A549 (cell line): ENCODE data around the gene SMAD3. TPM values are rescaled to one million over a fixed set of nuclear protein-coding genes. Genes with fewer than 3 reads are reported as not detected.
A peak's percentile ranks its signal among the peaks of the same experiment; 100 is the strongest.

Source experiments
- ATAC-seq, 2 experiments: fragments of 200-7000 bp in 1 of 2; fragments of >200 bp in 1 of 2; cut with Nextera tagmentation in 1 of 2; cut with Tn5 transposase in 1 of 2; 3 replicates each; pipeline versions ENCODE4 v1.8.0 to v1.9.1; 2018 to 2020; ENCODE audit warnings: mild to moderate bottlenecking in 1 of 2, moderate library complexity in 1 of 2
- CTCF ChIA-PET: fragments of 300-600 bp; sonication (Branson Sonifier 250); formaldehyde crosslinking; extraction: SDS; loops from one replicate; lab custom pipeline; 2021; ENCODE audit warnings: antibody characterized with exemption, inconsistent platforms; lab: Yijun Ruan, JAX
- POLR2A ChIA-PET: fragments of 350-600 bp; formaldehyde crosslinking; extraction: SDS; loops from one replicate; lab custom pipeline; 2021; ENCODE audit warnings: antibody characterized with exemption, inconsistent platforms; lab: Yijun Ruan, JAX
- DNase-seq, 2 experiments: peaks; one replicate each; pipeline versions ENCODE4 v3.0.0 to v3.0.0-alpha.2; 2011 to 2016; ENCODE audit warnings: low read depth in 1 of 2, low spot score in 1 of 2
- FAIRE-seq: peaks from 2 replicates; lab custom pipeline; 2011; peaks lifted over from hg19 to GRCh38; lab: Jason Lieb, UNC
- H3K27ac ChIP-seq, 2 experiments: fragments of >200 bp; sonication (Bioruptor Twin); formaldehyde crosslinking; 3 replicates each; pipeline ENCODE4 v1.5.1; 2016 to 2017
- H3K4me1 ChIP-seq: fragments of >200 bp; sonication (Bioruptor Twin); formaldehyde crosslinking; 3 replicates; pipeline ENCODE4 v1.6.1; 2016
- H3K4me2 ChIP-seq: fragments of >200 bp; sonication (Bioruptor Twin); formaldehyde crosslinking; 3 replicates; pipeline ENCODE4 v1.6.1; 2016
- H3K4me3 ChIP-seq: fragments of >200 bp; sonication (Bioruptor Twin); formaldehyde crosslinking; 3 replicates; pipeline ENCODE4 v1.5.1; 2016
- H3K9me3 ChIP-seq: fragments of >200 bp; sonication (Bioruptor Twin); formaldehyde crosslinking; 3 replicates; pipeline ENCODE4 v1.6.1; 2016
- BCL3 ChIP-seq: fragments of >200 bp; sonication (Bioruptor Twin); formaldehyde crosslinking; IDR thresholded peaks from 3 replicates; pipeline ENCODE4 v1.6.1; 2016
- CHD2 ChIP-seq: fragments of 150-350 bp; IDR thresholded peaks from 2 replicates; pipeline ENCODE4 v1.6.1; 2014; ENCODE audit warnings: low read length; ENCODE audit not compliant: partially characterized antibody
- CTCF ChIP-seq: fragments of >200 bp; sonication (Bioruptor Twin); formaldehyde crosslinking; IDR thresholded peaks from 3 replicates; pipeline ENCODE4 v1.5.1; 2016
- EHF ChIP-seq: fragments of 250-450 bp; sonication (Bioruptor Pico); IDR thresholded peaks from 2 replicates; pipeline ENCODE4 v1.5.0; 2020; ENCODE audit warnings: mild to moderate bottlenecking
- HDAC2 ChIP-seq: fragments of 200-600 bp; sonication (generic); IDR thresholded peaks from 2 replicates; pipeline ENCODE4 v1.6.1; 2016
- JUN ChIP-seq, 2 experiments: fragments of >200 bp; sonication (Bioruptor Twin); formaldehyde crosslinking; IDR thresholded peaks; 2 replicates in 1 of 2; 3 replicates in 1 of 2; pipeline ENCODE4 v1.6.1; 2016 to 2017
- KDM1A ChIP-seq: fragments of 200-600 bp; sonication (generic); IDR thresholded peaks from 2 replicates; pipeline ENCODE4 v1.6.1; 2016; ENCODE audit warnings: low read depth, mild to moderate bottlenecking
- NFE2L2 ChIP-seq: fragments of 150-350 bp; conservative IDR thresholded peaks from 2 replicates; pipeline ENCODE4 v1.6.1; 2014; ENCODE audit warnings: low read length
- RCOR1 ChIP-seq: fragments of 150-350 bp; IDR thresholded peaks from 2 replicates; pipeline ENCODE4 v1.6.1; 2014; ENCODE audit warnings: antibody characterized with exemption, low read length, low read depth
- REST ChIP-seq: fragments of 200-600 bp; sonication (generic); IDR thresholded peaks from 2 replicates; pipeline ENCODE4 v1.6.1; 2016; ENCODE audit warnings: antibody characterized with exemption, mild to moderate bottlenecking, moderate library complexity
- ZC3H11A ChIP-seq: fragments of 450-650 bp; IDR thresholded peaks from 2 replicates; pipeline ENCODE4 v1.6.1; 2014; ENCODE audit warnings: antibody characterized with exemption, mild to moderate bottlenecking
- WGBS: methylation state at CpG from one replicate; pipeline ENCODE4 v1.1.6; 2017; ENCODE audit errors: missing lambda C conversion rate; 5-methylcytosine and 5-hydroxymethylcytosine counted together
- polyA plus RNA-seq, 4 experiments: library from polyadenylated mRNA; depleted of rRNA in 3 of 4; stranded (reverse); fragments of >200 nt; fragmentation: RNase III in 1 of 4; extraction: RNeasy Plus Mini Kit Qiagen cat#74134 plus additional on column Dnase treatment in 1 of 4; gene quantifications; 2 replicates in 3 of 4; 3 replicates in 1 of 4; pipeline ENCODE4 v1.2.3, GENCODE V29; 2011 to 2017
- TF ChIP-seq, protein P1 (sequence below): fragments of 250-450 bp; sonication (Bioruptor Pico); IDR thresholded peaks from 2 replicates; pipeline ENCODE4 v1.5.0; 2020; ENCODE audit warnings: low read depth, mild to moderate bottlenecking, moderate library complexity
- TF ChIP-seq, protein P2 (sequence below): fragments of 250-450 bp; sonication (Bioruptor Pico); IDR thresholded peaks from 2 replicates; pipeline ENCODE4 v1.5.0; 2021; ENCODE audit warnings: mild to moderate bottlenecking, moderate library complexity, borderline replicate concordance

Gene SMAD3
- polyA plus RNA-seq, 2 of the 4 experiments (the other 2 are of a cell fraction) = 74.6 to 77.2 TPM

DNA sequence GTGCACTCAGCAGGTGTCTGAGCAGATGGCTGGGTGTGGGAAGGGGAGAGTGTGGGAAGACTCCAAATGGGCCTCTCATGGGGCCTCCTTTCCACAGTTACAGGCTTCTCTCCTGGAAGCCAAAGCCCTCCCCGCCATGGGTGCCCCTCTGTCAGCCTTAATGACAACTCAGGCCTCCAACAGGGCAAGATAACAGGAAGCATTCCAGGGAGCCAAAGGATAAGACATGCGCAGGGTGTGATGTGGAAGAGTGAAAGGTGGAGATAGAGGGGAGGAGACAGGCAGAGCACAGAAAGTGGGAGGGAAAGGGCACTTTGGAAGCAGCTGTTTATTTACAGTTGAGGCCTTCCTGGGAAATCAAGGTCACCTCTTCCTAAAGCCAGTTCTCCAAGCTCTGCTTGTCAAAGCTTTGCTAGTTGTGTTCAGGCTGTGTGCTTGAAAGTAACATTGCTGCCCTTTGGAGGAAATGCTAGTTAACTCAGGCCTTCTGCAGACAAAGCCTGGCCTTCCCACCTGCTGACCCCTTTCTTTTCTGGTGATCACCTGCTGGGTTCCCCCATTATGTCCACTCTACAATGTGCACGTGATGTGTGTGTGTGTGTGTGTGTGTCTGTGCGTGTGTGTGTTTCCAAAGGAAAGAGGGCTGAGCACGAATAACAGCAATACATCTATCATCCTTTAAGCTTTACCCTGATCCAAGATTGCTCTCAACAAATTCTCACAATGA lies 35.2 kb upstream of the SMAD3 start:
- TF ChIP-seq NFE2L2 = no peak
- TF ChIP-seq, all 56 proteins: peak for 0
- Histone ChIP-seq H3K27ac (peak overlapping the region; percentile 8 to 46; a peak in 3 of 6 replicates), H3K4me3 (no peak overlapping the region), H3K9me3 (no peaks in the 10 kb centered on the region), H3K4me2 (peak overlapping the region; percentile 15; the same call in 1 of the 3 replicates), H3K4me1 (peaks cover 43% of the 10 kb centered on the region)
- FAIRE-seq (no peak), DNase-seq (no peak), ATAC-seq (peak in 1 of 2 experiments; percentile 22; a peak in 3 of 6 replicates)
- POLR2A ChIA-PET = no interaction called here
- CTCF ChIA-PET = interaction anchor here (0.8 to 3.0 kb wide), 7 partner anchors 9 to 148 kb away, joined by 3 to 8 read pairs (median 4); no protein-coding TSS in a partner anchor
- WGBS = 89% methylated on average over 5 of the region's 5 CpGs

- ATAC-seq = no peak
- no peak for FAIRE-seq
- no peak overlapping the region for H3K4me3 ChIP-seq
- POLR2A ChIA-PET = no interaction called here
- H3K4me1 ChIP-seq = peaks cover 36% of the 10 kb centered on the region
- no peak for DNase-seq
- H3K27ac ChIP-seq = peak overlapping the region in 1 of 2 experiments; percentile 46; a peak in 2 of 6 replicates
- TF ChIP-seq CTCF (no peak), EHF (CRISPR knock-in tag) (no peak), BCL3 (no peak), KDM1A (no peak), REST (no peak), NFE2L2 (no peak), RCOR1 (no peak)
- TF ChIP-seq, protein P1, sequence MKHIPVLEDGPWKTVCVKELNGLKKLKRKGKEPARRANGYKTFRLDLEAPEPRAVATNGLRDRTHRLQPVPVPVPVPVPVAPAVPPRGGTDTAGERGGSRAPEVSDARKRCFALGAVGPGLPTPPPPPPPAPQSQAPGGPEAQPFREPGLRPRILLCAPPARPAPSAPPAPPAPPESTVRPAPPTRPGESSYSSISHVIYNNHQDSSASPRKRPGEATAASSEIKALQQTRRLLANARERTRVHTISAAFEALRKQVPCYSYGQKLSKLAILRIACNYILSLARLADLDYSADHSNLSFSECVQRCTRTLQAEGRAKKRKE (CRISPR knock-in tag) = no peak
- TF ChIP-seq, all 56 proteins: peak for 0
- H3K9me3 ChIP-seq = no peaks in the 10 kb centered on the region
- CTCF ChIA-PET = interaction anchor here (1.2 to 3.0 kb wide), 6 partner anchors 8 to 72 kb away, joined by 3 to 8 read pairs (median 4); no protein-coding TSS in a partner anchor
- no peak overlapping the region for H3K4me2 ChIP-seq
These were observed 34.1 kb upstream of the SMAD3 start for GRCh38 chr15:67031331-67031730.

GRCh38 chr15:67032608-67033007 lies 32.8 kb upstream of the SMAD3 start:
- CTCF ChIA-PET = interaction anchor here (1.0 to 3.0 kb wide), 3 partner anchors 16 to 86 kb away, joined by 3 to 8 read pairs (median 7); no protein-coding TSS in a partner anchor
- POLR2A ChIA-PET = no interaction called here
- 83% methylated on average over 3 of the region's 3 CpGs for WGBS
- no peaks in the 10 kb centered on the region for H3K9me3 ChIP-seq
- no peak overlapping the region for H3K4me3 ChIP-seq
- TF ChIP-seq ZC3H11A = no peak
- no peak for TF ChIP-seq HDAC2
- TF ChIP-seq JUN (IDR thresholded peaks at IDR 0.05) = no peak
- TF ChIP-seq, protein P2, sequence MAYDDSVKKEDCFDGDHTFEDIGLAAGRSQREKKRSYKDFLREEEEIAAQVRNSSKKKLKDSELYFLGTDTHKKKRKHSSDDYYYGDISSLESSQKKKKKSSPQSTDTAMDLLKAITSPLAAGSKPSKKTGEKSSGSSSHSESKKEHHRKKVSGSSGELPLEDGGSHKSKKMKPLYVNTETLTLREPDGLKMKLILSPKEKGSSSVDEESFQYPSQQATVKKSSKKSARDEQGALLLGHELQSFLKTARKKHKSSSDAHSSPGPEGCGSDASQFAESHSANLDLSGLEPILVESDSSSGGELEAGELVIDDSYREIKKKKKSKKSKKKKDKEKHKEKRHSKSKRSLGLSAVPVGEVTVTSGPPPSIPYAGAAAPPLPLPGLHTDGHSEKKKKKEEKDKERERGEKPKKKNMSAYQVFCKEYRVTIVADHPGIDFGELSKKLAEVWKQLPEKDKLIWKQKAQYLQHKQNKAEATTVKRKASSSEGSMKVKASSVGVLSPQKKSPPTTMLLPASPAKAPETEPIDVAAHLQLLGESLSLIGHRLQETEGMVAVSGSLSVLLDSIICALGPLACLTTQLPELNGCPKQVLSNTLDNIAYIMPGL (CRISPR knock-in tag) = no peak
- no peak for TF ChIP-seq CHD2
- peak overlapping the region in 1 of 2 experiments; percentile 2; a peak in 1 of 6 replicates for H3K27ac ChIP-seq
- H3K4me2 ChIP-seq = no peak overlapping the region
- no peak for FAIRE-seq
- no peak for DNase-seq
- ATAC-seq = no peak
- peaks cover 29% of the 10 kb centered on the region for H3K4me1 ChIP-seq
